Raji (cell line): ENCODE results near the gene TSPAN32.

Experiments
- POLR2A ChIP-seq: IDR thresholded peaks from 2 replicates; pipeline ENCODE4 v1.6.1; 2011; ENCODE audit warnings: low read depth, low read length, control low read depth; ENCODE audit not compliant: insufficient read depth

TSPAN32 gene

GRCh38 chr11:2301631-2302305 is at the start of gene TSPAN32, which contains the start of gene C11orf21:
Gene TSPAN32, plus strand, starts transcription at chr11:2302013. Its CDS starts 137 bp downstream, at chr11:2302150.
Gene C11orf21, minus strand, starts transcription at chr11:2301918. Its CDS starts 110 bp downstream, at chr11:2301808.
- TF ChIP-seq POLR2A = no peak

- TF ChIP-seq POLR2A = no peak
Observed at GRCh38 chr11:2252018-2252417, 49.8 kb upstream of the TSPAN32 start.

GRCh38 chr11:2256293-2256913 is 45.4 kb upstream of the TSPAN32 start:
- no peak for TF ChIP-seq POLR2A

GRCh38 chr11:2256951-2257700 is 44.7 kb upstream of the TSPAN32 start:
- TF ChIP-seq POLR2A = no peak

GRCh38 chr11:2258501-2259465 is 43.0 kb upstream of the TSPAN32 start:
- no peak for TF ChIP-seq POLR2A

GRCh38 chr11:2259466-2259830 is 42.4 kb upstream of the TSPAN32 start:
- TF ChIP-seq POLR2A = no peak

- TF ChIP-seq POLR2A = no peak
Observed at GRCh38 chr11:2259897-2260451, 41.8 kb upstream of the TSPAN32 start.

- no peak for TF ChIP-seq POLR2A
Observed at GRCh38 chr11:2260491-2261364, 41.1 kb upstream of the TSPAN32 start.

GRCh38 chr11:2261436-2262230 is 40.2 kb upstream of the TSPAN32 start:
- TF ChIP-seq POLR2A = no peak

GRCh38 chr11:2262301-2263070 is 39.3 kb upstream of the TSPAN32 start:
- no peak for TF ChIP-seq POLR2A

- TF ChIP-seq POLR2A = no peak
Observed at GRCh38 chr11:2263071-2263565, 38.7 kb upstream of the TSPAN32 start.

GRCh38 chr11:2263724-2264360 is 38.0 kb upstream of the TSPAN32 start:
- no peak for TF ChIP-seq POLR2A
